Esophagus (tissue), 2 donors: ENCODE data around the gene OTUD7B. TPM values are rescaled to one million over a fixed set of nuclear protein-coding genes. Genes with fewer than 3 reads are reported as not detected.
A peak's percentile ranks its signal among the peaks of the same experiment; 100 is the strongest.

Experiments
- H3K27ac ChIP-seq, 2 donors: one replicate each; pipeline ENCODE4 v1.5.1; 2013; ENCODE audit warnings: low read depth in 2 of 2, mild to moderate bottlenecking in 2 of 2, inconsistent platforms in 1 of 2, low read length in 1 of 2, moderate library complexity in 1 of 2
- H3K27me3 ChIP-seq, 2 donors: one replicate each; pipeline ENCODE4 v1.6.1; 2013; ENCODE audit warnings: low read length in 2 of 2, control low read depth in 1 of 2, mild to moderate bottlenecking in 1 of 2; ENCODE audit not compliant: insufficient read depth in 2 of 2, control insufficient read depth in 1 of 2
- H3K36me3 ChIP-seq, 2 donors: one replicate each; pipeline ENCODE4 v1.6.1; 2013; ENCODE audit warnings: low read length in 1 of 2; ENCODE audit not compliant: control insufficient read depth in 2 of 2, insufficient read depth in 2 of 2
- H3K4me1 ChIP-seq, 2 donors: one replicate each; pipeline ENCODE4 v1.6.1; 2013; ENCODE audit warnings: low read length in 1 of 2; ENCODE audit not compliant: control insufficient read depth in 2 of 2, insufficient read depth in 2 of 2
- H3K4me3 ChIP-seq, 2 donors: one replicate each; pipeline ENCODE4 v1.5.1; 2013; ENCODE audit warnings: low read length in 2 of 2, mild to moderate bottlenecking in 2 of 2, low read depth in 1 of 2, moderate library complexity in 1 of 2
- H3K9me3 ChIP-seq, 2 donors: one replicate each; pipeline ENCODE4 v1.6.1; 2013; ENCODE audit warnings: mild to moderate bottlenecking in 2 of 2, low read depth in 1 of 2, low read length in 1 of 2, moderate library complexity in 1 of 2; ENCODE audit not compliant: control insufficient read depth in 2 of 2, insufficient read depth in 1 of 2
- WGBS, 2 donors: extraction: QIAGEN DNeasy Blood & Tissue Kit; methylation state at CpG; one replicate each; pipeline ENCODE4 v1.1.7; 2013; 5-methylcytosine and 5-hydroxymethylcytosine counted together
- polyA plus RNA-seq, 2 donors: library from polyadenylated mRNA; stranded (reverse); fragments of 200-250 nt; gene quantifications; one replicate each; pipeline ENCODE4 v1.2.3, GENCODE V29; 2013
- donor health status: healthy with polysubstance abuse.
- donor health status: Bipolar disorder and iron deficiency.

OTUD7B gene
- polyA plus RNA-seq, 2 donors: 2.6 to 4.7 TPM

DNA sequence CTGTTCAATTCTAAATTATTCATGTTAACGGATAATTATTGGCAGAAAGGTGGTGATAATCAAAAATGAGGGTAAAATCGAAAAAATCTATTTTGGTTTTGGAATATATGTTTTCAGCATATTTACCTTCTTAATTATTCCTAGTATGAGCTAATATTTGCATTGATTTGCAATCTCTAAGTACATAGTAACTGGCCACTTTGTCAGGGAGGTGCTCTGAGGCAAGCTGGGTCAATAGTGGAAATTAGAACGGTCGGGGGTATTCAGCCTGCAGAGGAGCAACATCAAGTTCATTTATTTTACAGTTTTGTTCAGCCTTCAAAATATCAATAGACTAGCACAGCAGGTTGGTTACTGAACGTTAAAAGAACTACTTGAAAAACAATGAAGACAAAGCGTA lies 1.8 kb downstream of the OTUD7B start:
- Histone ChIP-seq H3K4me3 (peak overlapping the region in 1 of 2 donors; percentile 75), H3K9me3 (no peaks in the 10 kb centered on the region), H3K4me1 (no peaks in the 10 kb centered on the region), H3K27me3 (no peaks in the 10 kb centered on the region), H3K27ac (no peak overlapping the region), H3K36me3 (no peaks in the 10 kb centered on the region)
- WGBS, 2 donors: 33 to 38% methylated on average over 6 of the region's 6 CpGs

GRCh38 chr1:150006881-150007421 lies 3.6 kb downstream of the OTUD7B start:
- Histone ChIP-seq H3K9me3 (no peaks in the 10 kb centered on the region), H3K4me1 (no peaks in the 10 kb centered on the region), H3K36me3 (no peaks in the 10 kb centered on the region), H3K27ac (no peak overlapping the region), H3K4me3 (no peak overlapping the region), H3K27me3 (no peaks in the 10 kb centered on the region)
- 87 to 90% methylated on average over 4 of the region's 4 CpGs for WGBS, 2 donors

GRCh38 chr1:150005606-150006005 lies 4.9 kb downstream of the OTUD7B start:
- Histone ChIP-seq H3K27ac (no peak overlapping the region), H3K9me3 (no peaks in the 10 kb centered on the region), H3K36me3 (no peaks in the 10 kb centered on the region), H3K4me1 (no peaks in the 10 kb centered on the region), H3K4me3 (no peak overlapping the region), H3K27me3 (no peaks in the 10 kb centered on the region)
- WGBS, 2 donors: 59 to 62% methylated on average over 2 of the region's 2 CpGs

- Histone ChIP-seq H3K27me3 (no peaks in the 10 kb centered on the region), H3K36me3 (no peaks in the 10 kb centered on the region), H3K4me3 (no peak overlapping the region), H3K27ac (no peak overlapping the region), H3K9me3 (no peaks in the 10 kb centered on the region), H3K4me1 (no peaks in the 10 kb centered on the region)
- 82% methylated on average over 3 of the region's 3 CpGs for WGBS, 2 donors
These were observed 6.7 kb downstream of the OTUD7B start for GRCh38 chr1:150003801-150004200.

DNA sequence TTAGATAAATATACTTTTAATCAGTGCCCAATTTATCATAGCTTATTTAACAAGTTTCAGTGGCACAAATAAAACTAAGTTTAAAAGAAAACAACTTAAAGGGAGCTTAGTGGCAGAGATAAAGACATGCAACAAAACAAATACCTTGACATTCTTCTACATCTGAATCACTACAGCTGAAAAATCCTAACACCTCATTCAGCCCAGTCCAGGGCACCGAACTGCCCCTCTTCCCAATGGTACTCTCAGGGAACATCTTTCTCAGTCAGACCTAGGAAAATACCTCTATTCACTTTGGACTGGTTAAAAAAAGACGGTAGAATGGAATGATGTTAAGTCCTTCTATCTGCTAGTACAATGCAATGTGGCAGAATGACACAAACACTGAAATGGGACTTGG lies 8.3 kb downstream of the OTUD7B start:
- no peaks in the 10 kb centered on the region for H3K36me3 ChIP-seq
- no peaks in the 10 kb centered on the region for H3K9me3 ChIP-seq
- WGBS, 2 donors: 81 to 86% methylated on average over 2 of the region's 2 CpGs
- H3K4me1 ChIP-seq: no peaks in the 10 kb centered on the region
- H3K27ac ChIP-seq: no peak overlapping the region
- H3K27me3 ChIP-seq: no peaks in the 10 kb centered on the region
- no peak overlapping the region for H3K4me3 ChIP-seq

DNA sequence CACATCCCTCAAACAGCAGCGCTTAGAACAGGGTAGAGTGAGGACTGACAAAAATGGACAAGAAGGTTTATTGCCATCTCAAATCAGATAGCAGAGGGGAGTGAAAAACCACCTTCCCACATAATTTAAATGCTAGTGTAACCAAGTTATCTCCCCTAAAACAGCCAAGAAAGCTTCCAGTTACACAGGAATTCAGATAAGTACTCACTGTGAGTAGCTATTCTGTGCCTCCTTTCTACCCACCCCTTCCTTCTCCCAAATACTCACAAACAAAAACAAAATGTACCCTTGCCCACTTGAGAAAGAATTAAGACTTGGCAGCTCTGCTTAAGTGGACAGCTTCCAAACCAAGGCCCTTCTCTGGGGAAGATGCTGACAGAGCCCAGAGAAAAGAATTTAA lies 9.1 kb downstream of the OTUD7B start:
- Histone ChIP-seq H3K9me3 (no peaks in the 10 kb centered on the region), H3K36me3 (no peaks in the 10 kb centered on the region), H3K4me3 (no peak overlapping the region), H3K27ac (no peak overlapping the region), H3K4me1 (no peaks in the 10 kb centered on the region), H3K27me3 (no peaks in the 10 kb centered on the region)
- 96 to 97% methylated on average over 1 of the region's 1 CpG for WGBS, 2 donors

- H3K27me3 ChIP-seq: no peaks in the 10 kb centered on the region
- H3K36me3 ChIP-seq: no peaks in the 10 kb centered on the region
- WGBS, 2 donors: 79 to 80% methylated on average over 6 of the region's 6 CpGs
- no peaks in the 10 kb centered on the region for H3K4me1 ChIP-seq
- H3K27ac ChIP-seq: no peak overlapping the region
- no peaks in the 10 kb centered on the region for H3K9me3 ChIP-seq
- H3K4me3 ChIP-seq: no peak overlapping the region
These were observed 12.8 kb downstream of the OTUD7B start for GRCh38 chr1:149997585-149998262.

DNA sequence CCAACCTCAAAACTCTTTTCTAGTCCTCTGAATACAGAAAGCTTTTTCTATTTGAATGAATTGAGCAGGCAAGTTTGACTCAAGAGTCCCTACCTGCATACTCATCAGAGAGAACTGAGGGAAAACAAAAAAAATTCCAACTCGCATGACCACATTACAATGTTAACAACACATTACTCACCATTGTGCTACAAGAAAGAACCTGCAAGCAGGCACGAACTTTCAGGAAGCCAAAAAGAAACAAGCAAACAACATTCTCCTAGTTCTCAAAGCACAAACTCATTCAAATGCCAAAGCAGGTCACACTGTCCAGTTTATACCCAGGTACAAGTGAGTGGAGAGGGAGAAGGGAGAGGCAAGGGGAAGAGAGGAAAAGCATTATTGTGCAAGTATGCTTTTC lies 14.6 kb downstream of the OTUD7B start:
- H3K4me1 ChIP-seq: no peaks in the 10 kb centered on the region

GRCh38 chr1:149993764-149994163 lies 16.8 kb downstream of the OTUD7B start:
- Histone ChIP-seq H3K27me3 (no peaks in the 10 kb centered on the region), H3K27ac (no peak overlapping the region), H3K9me3 (no peaks in the 10 kb centered on the region), H3K36me3 (no peaks in the 10 kb centered on the region), H3K4me1 (no peaks in the 10 kb centered on the region), H3K4me3 (no peak overlapping the region)

More for the DNA sequence above, 14.6 kb downstream of the OTUD7B start:
- no peaks in the 10 kb centered on the region for H3K27me3 ChIP-seq
- no peaks in the 10 kb centered on the region for H3K9me3 ChIP-seq
- H3K36me3 ChIP-seq: no peaks in the 10 kb centered on the region
- 41 to 52% methylated on average over 2 of the region's 2 CpGs for WGBS, 2 donors
- no peak overlapping the region for H3K4me3 ChIP-seq
- peak overlapping the region; percentile 39 to 67 for H3K27ac ChIP-seq

GRCh38 chr1:149993181-149993580 lies 17.3 kb downstream of the OTUD7B start:
- no peak overlapping the region for H3K27ac ChIP-seq
- no peaks in the 10 kb centered on the region for H3K27me3 ChIP-seq
- H3K9me3 ChIP-seq: no peaks in the 10 kb centered on the region
- WGBS, 2 donors: 53 to 54% methylated on average over 1 of the region's 1 CpG
- H3K36me3 ChIP-seq: no peaks in the 10 kb centered on the region
- H3K4me3 ChIP-seq: no peak overlapping the region
- no peaks in the 10 kb centered on the region for H3K4me1 ChIP-seq
